Left kidney (tissue), 8 donors: ENCODE measurements around the gene FUT1. TPM values are rescaled to one million over a fixed set of nuclear protein-coding genes. Genes with fewer than 3 reads are reported as not detected.
"Not testable (repeated sequence)": the region's sequence is repeated elsewhere in the genome, so short reads cannot be mapped to it uniquely, and the experiment has no call there.

Experiments
- DNase-seq: peaks from one replicate; pipeline ENCODE4 v3.0.0-alpha.2; 2013
- long read RNA-seq, 8 donors: transcript quantifications; one replicate each; lab custom pipeline, GENCODE V29; 2026
- polyA plus RNA-seq: library from polyadenylated mRNA; unstranded; fragments of 120-200 nt; gene quantifications from one replicate; pipeline ENCODE4 v1.2.1, GENCODE V29; 2013; ENCODE audit not compliant: insufficient read length

The FUT1 gene
- polyA plus RNA-seq, result 3.8 TPM
- long read RNA-seq, donor 1, result 0 reads
- long read RNA-seq, donor 2, partial matches to known transcripts, result 0 of 1 reads
- long read RNA-seq, donor 2, other reads (novel, unspliced or antisense), result 0 of 1 reads
- long read RNA-seq, donor 3, result 0 reads
- long read RNA-seq, donor 4, result 0 reads
- long read RNA-seq, donor 5, result 0 reads
- long read RNA-seq, donor 6, result 0 reads
- long read RNA-seq, donor 7, result 0 reads
- long read RNA-seq, donor 8, partial matches to known transcripts, result 0 of 1 reads
- long read RNA-seq, donor 8, other reads (novel, unspliced or antisense), result 0 of 1 reads

DNA sequence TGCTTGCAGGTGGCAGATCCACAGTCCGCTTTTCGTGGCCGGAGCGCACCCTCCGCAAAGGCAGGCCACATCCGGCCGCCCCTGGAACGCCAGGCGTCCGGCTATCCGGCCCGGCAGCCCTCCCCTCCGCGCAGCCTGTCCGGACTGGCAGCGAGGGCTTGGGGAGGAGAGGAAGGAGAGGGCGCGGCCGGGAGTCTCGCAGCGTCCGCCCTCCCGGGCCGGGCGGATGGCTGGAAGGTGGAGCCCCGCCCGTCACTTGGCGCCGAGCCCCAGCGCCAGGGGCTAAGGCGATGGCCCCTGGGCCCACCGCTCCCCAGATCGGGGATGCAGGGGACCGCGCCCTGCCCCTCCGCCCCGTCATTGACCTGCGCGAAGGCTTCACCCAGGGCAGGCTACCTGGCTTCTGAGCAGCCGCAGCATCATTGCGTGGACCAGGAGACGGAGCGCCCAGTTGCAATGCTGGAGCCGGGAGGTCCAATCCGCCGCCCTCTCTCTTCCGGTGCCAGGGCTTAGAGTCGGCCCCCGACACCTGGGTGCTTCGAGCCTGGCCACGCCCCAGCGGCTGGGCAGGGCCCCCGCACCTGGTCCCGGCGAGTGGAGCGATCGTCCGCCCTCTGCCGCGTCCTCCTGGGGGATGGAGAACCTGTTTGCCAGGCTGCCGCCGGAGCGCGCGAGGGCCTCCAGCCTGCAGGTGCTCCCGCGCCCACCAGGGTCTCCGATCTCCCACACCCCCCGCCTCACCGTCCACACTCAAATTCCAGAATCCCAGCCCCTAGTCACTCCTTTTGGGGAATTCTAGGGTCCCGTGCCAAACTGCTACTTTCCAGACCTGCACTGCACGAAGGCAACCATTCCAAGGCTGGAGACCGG is at the start of gene FUT1:
FUT1 (minus strand) TSS at position 146 of the 870 bp plus-strand sequence. CDS start 1,360 bp downstream, outside the sequence.
- DNase-seq, result peak; percentile 73

DNA sequence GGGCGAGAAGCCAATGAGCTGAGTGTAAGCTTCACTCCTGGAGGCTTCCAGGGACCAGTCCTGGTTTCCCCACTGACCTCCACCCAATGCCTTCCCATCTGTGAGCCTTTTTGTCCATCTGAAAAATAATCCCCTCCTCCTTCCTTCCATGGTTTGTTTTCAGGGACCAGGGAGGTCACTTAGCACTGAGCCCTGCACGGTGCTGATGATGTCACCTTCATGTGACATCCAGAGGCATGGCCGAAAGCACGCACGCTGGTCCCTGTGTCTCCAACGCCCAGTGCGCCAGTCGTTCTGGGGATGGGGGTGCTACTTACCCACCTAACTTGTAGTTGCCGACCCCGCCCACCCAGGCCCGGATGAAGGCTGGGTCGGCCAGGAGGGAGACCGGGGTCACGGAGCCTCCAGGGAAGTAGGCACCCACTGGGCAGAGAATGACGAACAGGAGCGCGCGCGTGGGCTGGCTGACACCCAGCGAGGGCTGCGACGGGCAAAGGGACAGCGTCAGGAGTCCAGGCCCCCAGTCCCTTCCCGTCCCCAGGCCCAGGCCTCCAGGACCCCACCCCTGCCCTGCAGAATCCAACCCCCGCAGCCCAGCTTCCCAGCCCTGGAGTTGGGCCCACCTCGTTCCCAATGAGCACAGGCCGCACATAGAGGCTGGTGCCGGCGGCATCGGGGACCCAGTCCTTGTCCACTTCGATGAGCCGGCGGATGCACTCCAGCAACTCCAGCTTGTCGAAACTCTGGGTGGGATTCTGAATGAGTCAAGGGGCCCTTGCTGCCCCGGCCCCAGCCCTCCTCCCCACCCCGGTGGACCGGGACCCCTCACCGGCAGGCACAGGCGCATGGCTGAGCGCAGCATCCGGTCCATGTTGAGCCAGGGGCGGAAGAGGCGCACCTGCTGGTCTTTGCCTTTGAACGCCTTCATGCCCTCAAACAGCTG is 47.2 kb upstream of the FUT1 start:
- DNase-seq, result no peak

- DNase-seq, result no peak
Measured at GRCh38 chr19:48798937-48799336, 46.5 kb upstream of the FUT1 start.

GRCh38 chr19:48797103-48797502 is 44.7 kb upstream of the FUT1 start:
- no peak for DNase-seq

DNA sequence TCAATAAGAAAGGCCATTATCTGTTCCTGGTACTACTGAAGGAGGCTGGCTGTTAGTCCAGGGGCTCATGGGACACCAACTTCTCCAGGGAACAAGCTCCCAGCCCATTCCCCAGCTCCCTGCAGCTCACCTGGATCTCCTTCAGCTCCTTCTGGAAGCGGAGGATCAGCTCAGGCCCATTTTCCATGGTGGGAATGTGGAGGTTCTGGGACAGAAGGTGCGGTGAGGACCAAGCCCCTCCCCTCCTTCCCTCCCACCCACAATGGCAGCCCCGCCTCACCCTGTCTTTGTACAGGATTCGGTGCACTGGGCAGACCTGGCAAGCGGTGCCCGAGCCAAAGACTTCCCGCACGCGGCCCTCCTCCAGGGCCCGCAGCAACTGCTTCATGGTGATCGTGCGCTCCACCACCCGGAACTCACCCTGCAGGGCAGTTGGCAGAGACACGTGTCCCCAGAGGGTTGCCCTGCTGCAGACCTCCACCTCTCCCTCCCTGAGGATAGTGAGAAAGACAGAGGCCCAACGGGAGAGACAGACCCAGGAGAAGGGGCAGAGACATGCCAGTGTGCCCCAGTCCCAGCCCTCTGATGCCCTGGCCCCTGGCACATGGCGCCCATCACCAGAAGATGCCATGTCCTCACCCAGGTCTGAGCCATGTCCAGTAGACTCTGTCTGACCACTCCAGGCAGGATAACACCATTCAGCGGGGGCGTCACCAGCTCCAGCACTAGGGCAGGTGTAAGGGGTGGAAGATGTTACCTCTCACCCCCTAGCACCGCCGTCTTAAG is 44.0 kb upstream of the FUT1 start:
- DNase-seq, result no peak

GRCh38 chr19:48795685-48796070 is 43.2 kb upstream of the FUT1 start:
- no peak for DNase-seq

GRCh38 chr19:48795055-48795684 is 42.7 kb upstream of the FUT1 start:
- DNase-seq, result peak; percentile 93

DNA sequence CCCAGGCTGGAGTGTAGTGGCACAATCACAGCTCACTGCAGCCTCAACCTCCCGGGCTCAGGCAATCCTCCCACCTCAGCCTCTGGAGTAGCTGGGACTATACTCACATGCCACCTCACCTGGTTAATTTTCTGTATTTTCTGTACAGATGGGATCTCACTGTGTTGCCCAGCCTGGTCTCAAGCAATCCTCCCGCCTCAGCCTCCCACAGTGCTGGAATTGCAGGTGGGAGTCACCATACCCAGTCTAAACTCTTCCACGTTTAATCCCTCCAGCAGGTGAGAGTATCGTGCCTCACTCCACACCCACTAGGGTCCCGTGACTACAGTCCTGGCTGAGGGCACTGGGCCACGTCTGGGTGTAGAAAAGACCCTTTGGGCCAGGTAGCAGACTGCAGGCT is 41.9 kb upstream of the FUT1 start:
- no peak for DNase-seq

GRCh38 chr19:48793271-48793670 is 40.8 kb upstream of the FUT1 start:
- no peak for DNase-seq

GRCh38 chr19:48787331-48787730 is 34.9 kb upstream of the FUT1 start:
- DNase-seq, result not testable (repeated sequence)

DNA sequence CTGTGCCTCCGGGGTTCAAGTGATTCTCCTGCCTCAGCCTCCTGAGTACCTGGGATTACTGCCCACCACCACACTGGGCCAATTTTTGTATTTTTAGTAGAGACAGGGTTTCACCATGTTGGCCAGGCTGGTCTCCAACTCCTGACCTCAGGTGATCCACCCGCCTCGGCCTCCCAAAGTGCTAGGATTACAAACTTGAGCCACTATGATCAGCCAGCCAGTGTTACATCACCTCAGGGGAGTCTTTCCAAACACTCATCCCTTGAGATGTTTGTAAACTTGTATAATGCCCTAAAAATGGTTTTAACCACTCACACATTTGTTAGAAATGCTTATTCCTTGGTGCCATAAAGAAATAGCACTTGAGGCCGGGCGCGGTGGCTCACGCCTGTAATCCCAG is 34.0 kb upstream of the FUT1 start:
- not testable (repeated sequence) for DNase-seq

- DNase-seq, result no peak
Measured at GRCh38 chr19:48784527-48784926, 32.1 kb upstream of the FUT1 start.

DNA sequence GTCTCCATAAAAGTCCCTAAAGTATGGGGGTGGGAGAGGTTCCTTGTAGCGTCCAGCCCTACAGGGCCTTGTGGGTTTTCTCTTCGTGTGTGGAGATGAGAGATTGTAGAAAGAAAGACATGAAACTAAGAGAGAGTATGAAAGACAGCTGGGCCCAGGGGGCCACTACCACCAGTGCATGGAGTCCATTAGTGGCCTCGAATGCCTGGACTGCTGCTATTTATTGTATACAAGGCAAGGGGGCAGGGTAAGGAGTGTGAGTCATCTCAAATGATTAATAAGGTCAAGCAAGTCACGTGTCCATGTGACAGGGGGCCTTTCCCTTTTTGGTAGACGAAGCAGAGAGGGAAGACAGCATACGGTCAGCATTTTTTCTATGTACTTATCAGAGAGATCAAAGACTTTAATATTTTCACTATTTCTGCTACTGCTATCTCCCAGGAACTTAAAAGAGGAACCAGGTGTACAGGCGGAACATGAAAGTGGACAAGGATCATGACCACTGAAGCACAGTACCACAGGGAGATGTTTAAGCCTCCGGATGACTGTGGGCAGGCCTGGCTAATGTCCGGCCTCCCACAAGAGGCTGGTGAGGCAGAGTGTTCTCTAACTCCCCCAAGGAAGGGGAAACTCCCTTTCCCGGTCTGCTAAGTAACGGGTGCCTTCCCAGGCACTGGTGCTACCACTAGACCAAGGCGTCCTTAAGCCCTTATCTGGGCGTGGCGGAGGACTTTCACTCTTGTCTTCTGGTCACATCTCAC is 28.4 kb upstream of the FUT1 start:
- no peak for DNase-seq

DNA sequence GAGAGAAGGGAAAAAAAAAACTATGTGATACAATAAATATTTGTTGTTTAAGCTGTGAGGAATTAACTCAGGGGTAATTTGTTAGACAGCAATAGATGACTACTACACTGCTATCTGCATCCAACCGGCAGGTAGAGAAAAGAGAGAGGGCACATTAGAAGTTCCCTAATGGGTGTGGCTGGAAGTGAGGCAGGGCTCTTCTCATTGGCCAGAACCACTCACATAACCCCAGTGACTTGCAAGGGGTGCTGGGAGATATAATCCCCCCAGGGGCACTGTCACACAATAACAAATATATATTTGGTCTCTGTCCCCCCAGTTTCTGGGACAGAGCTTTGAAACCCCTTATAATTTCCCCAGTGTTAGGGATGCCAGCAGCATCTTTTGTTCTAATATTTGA is 27.2 kb upstream of the FUT1 start:
- DNase-seq, result no peak

GRCh38 chr19:48777720-48778119 is 25.3 kb upstream of the FUT1 start:
- no peak for DNase-seq

- no peak for DNase-seq
Measured at GRCh38 chr19:48777139-48777538, 24.7 kb upstream of the FUT1 start.

GRCh38 chr19:48772503-48772953 is 20.1 kb upstream of the FUT1 start:
- DNase-seq, result no peak

DNA sequence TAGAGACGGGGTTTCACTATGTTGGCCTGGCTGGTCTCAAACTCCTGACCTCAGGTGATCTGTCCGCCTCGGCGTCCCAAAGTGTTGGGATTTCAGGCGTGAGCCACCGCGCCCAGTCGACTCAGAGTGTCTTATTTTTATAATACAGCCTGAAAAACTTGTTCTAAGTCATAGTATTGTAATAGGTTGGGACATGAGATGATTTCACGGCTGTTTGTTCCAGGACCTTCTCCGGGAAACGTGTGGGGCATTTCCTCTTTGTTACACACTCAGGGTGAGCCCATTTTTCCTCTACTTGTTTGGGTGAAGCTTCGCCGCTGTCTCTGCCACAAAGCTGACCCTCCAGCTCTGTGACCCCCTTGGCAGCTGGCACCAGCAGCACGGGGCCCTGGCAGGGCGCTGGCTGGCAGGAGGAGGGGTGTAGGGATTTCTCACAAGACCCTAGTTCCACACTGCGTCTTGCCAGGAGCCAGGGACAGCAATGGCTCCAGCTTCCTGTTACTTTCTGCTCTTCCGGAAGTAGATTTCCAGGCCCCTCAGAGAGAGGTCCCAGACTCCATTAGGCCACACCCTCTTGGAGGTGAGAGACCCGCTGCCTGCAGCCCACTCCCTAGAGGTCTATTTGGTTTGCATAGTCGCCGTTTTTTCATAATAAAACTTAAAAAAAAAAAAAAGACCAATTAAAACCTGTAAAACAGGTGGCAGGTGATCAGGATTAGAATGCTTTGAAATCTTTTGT is 18.5 kb upstream of the FUT1 start:
- no peak for DNase-seq

DNA sequence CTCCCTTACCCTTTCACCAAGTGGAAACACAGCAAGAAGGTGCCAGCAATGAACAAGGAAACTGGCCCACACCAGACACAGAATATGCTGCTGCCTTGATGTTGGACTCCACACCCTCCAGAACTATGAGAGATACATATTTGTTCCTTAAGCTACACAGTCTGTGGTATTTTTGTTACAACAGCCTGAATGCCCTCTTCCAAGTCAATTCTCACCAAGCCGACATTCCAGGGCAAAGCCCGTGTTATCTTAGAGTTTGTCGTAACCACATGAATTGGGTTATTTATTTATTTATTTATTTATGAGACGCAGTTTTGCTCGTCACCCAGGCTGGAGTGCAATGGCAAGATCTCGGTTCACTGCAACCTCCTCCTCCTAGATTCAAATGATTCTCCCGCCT is 17.8 kb upstream of the FUT1 start:
- DNase-seq, result no peak
